Omental fat pad (tissue), 4 donors: ENCODE measurements around the gene LILRA2. TPM values are rescaled to one million over a fixed set of nuclear protein-coding genes. Genes with fewer than 3 reads are reported as not detected.

Experiments
- ATAC-seq: fragments of 150-250 bp; one replicate; pipeline ENCODE4 v1.9.1; 2016; ENCODE audit warnings: mild to moderate bottlenecking, moderate library complexity; ENCODE audit not compliant: low FRiP score
- DNase-seq: peaks from one replicate; pipeline ENCODE4 v3.0.0-alpha.2; 2019; ENCODE audit warnings: low spot score
- CTCF ChIP-seq, 3 donors: fragments of 450-650 bp; IDR thresholded peaks; one replicate each; pipeline ENCODE4 v1.5.1; 2016 to 2017; ENCODE audit warnings: antibody characterized with exemption in 3 of 3, mild to moderate bottlenecking in 3 of 3, moderate library complexity in 2 of 3
- total RNA-seq, 4 donors: library from RNA; depleted of rRNA; stranded (reverse); fragments of >200 nt; gene quantifications; one replicate each; pipeline ENCODE4 v1.1.0, GENCODE V29; 2016

The LILRA2 gene
- 1 to 10 TPM; 1.9 to 9.5 (median 6.9) TPM for total RNA-seq

- no peak for TF ChIP-seq CTCF (IDR thresholded peaks at IDR 0.05)
- no peak for ATAC-seq
These were observed at the start of gene LILRA2 for GRCh38 chr19:54573330-54573872. Gene LILRA2 (plus strand): TSS chr19:54573790. CDS start chr19:54573879, 89 bp downstream.

GRCh38 chr19:54525636-54526035 lies 48.0 kb upstream of the LILRA2 start:
- no peak for DNase-seq
- no peak for ATAC-seq
- TF ChIP-seq CTCF (IDR thresholded peaks at IDR 0.05): no peak

More at GRCh38 chr19:54573330-54573872, at the start of gene LILRA2:
- DNase-seq: no peak

- TF ChIP-seq CTCF (IDR thresholded peaks at IDR 0.05): no peak
- ATAC-seq (no peak), DNase-seq (no peak)
These were observed 46.6 kb upstream of the LILRA2 start for GRCh38 chr19:54526972-54527371.

GRCh38 chr19:54530866-54531265 lies 42.7 kb upstream of the LILRA2 start:
- DNase-seq: no peak
- no peak for TF ChIP-seq CTCF (IDR thresholded peaks at IDR 0.05)
- ATAC-seq: no peak

- DNase-seq: no peak
- no peak for ATAC-seq
- TF ChIP-seq CTCF (IDR thresholded peaks at IDR 0.05): no peak
These were observed 41.1 kb upstream of the LILRA2 start for GRCh38 chr19:54532528-54532927.

- no peak for DNase-seq
- no peak for ATAC-seq
- TF ChIP-seq CTCF (IDR thresholded peaks at IDR 0.05): no peak
These were observed 40.1 kb upstream of the LILRA2 start for GRCh38 chr19:54533476-54533875.

- DNase-seq (no peak), ATAC-seq (no peak)
- no peak for TF ChIP-seq CTCF (IDR thresholded peaks at IDR 0.05)
These were observed 39.4 kb upstream of the LILRA2 start for GRCh38 chr19:54534156-54534555.
